ENCODE measurements around the gene CYTH1. TPM values are rescaled to one million over a fixed set of nuclear protein-coding genes. Genes with fewer than 3 reads are reported as not detected.

The CYTH1 gene
- polyA plus RNA-seq, 2 donors, result 36.0 to 52.8 TPM

- 79 to 84% methylated on average over 11 of the region's 11 CpGs for WGBS, 2 donors
- Histone ChIP-seq H3K36me3 (ENCODE audit: control insufficient read depth in 2 of 2, insufficient read depth in 2 of 2, low read length in 1 of 2) (peaks cover 0 to 23% of the 10 kb centered on the region in 2 donors), H3K27me3 (ENCODE audit: control insufficient read depth in 1 of 2, insufficient read depth in 2 of 2, low read length in 2 of 2) (no peaks in the 10 kb centered on the region), H3K9me3 (ENCODE audit: control insufficient read depth in 2 of 2, insufficient read depth in 1 of 2, low read depth in 1 of 2, low read length in 1 of 2) (no peaks in the 10 kb centered on the region), H3K27ac (ENCODE audit: low read depth in 2 of 2, low read length in 1 of 2) (peak overlapping the region; percentile 79 to 91), H3K4me1 (ENCODE audit: control insufficient read depth in 2 of 2, insufficient read depth in 2 of 2, low read length in 1 of 2) (peaks cover 2 to 10% of the 10 kb centered on the region in 2 donors), H3K4me3 (ENCODE audit: low read depth in 1 of 2, low read length in 2 of 2) (no peak overlapping the region)
Observed at GRCh38 chr17:78791840-78792709, 10.0 kb upstream of the CYTH1 start.

- Histone ChIP-seq H3K27ac (ENCODE audit: low read depth in 2 of 2, low read length in 1 of 2) (peak overlapping the region; percentile 92 to 94), H3K4me1 (ENCODE audit: control insufficient read depth in 2 of 2, insufficient read depth in 2 of 2, low read length in 1 of 2) (peaks cover 2 to 10% of the 10 kb centered on the region in 2 donors)
Observed at GRCh38 chr17:78790552-78790951, 8.5 kb upstream of the CYTH1 start.

GRCh38 chr17:78789663-78790181, 7.6 kb upstream of the CYTH1 start:
- Histone ChIP-seq H3K36me3 (ENCODE audit: control insufficient read depth in 2 of 2, insufficient read depth in 2 of 2, low read length in 1 of 2) (peaks cover 0 to 5% of the 10 kb centered on the region in 2 donors), H3K4me1 (ENCODE audit: control insufficient read depth in 2 of 2, insufficient read depth in 2 of 2, low read length in 1 of 2) (peaks cover 2 to 12% of the 10 kb centered on the region in 2 donors), H3K27me3 (ENCODE audit: control insufficient read depth in 1 of 2, insufficient read depth in 2 of 2, low read length in 2 of 2) (no peaks in the 10 kb centered on the region), H3K9me3 (ENCODE audit: control insufficient read depth in 2 of 2, insufficient read depth in 1 of 2, low read depth in 1 of 2, low read length in 1 of 2) (no peaks in the 10 kb centered on the region), H3K27ac (ENCODE audit: low read depth in 2 of 2, low read length in 1 of 2) (peak overlapping the region; percentile 92 to 94), H3K4me3 (ENCODE audit: low read depth in 1 of 2, low read length in 2 of 2) (no peak overlapping the region)
- WGBS, 2 donors, result 26 to 35% methylated on average over 14 of the region's 14 CpGs

More at GRCh38 chr17:78790552-78790951, 8.5 kb upstream of the CYTH1 start:
- H3K36me3 ChIP-seq (ENCODE audit: control insufficient read depth in 2 of 2, insufficient read depth in 2 of 2, low read length in 1 of 2), result peaks cover 0 to 12% of the 10 kb centered on the region in 2 donors
- H3K9me3 ChIP-seq (ENCODE audit: control insufficient read depth in 2 of 2, insufficient read depth in 1 of 2, low read depth in 1 of 2, low read length in 1 of 2), result no peaks in the 10 kb centered on the region
- WGBS, 2 donors, result 85 to 86% methylated on average over 4 of the region's 4 CpGs
- no peaks in the 10 kb centered on the region for H3K27me3 ChIP-seq (ENCODE audit: control insufficient read depth in 1 of 2, insufficient read depth in 2 of 2, low read length in 2 of 2)
- H3K4me3 ChIP-seq (ENCODE audit: low read depth in 1 of 2, low read length in 2 of 2), result no peak overlapping the region

GRCh38 chr17:78789149-78789662, 7.1 kb upstream of the CYTH1 start:
- Histone ChIP-seq H3K27me3 (ENCODE audit: control insufficient read depth in 1 of 2, insufficient read depth in 2 of 2, low read length in 2 of 2) (no peaks in the 10 kb centered on the region), H3K4me3 (ENCODE audit: low read depth in 1 of 2, low read length in 2 of 2) (no peak overlapping the region)
- 57 to 68% methylated on average over 5 of the region's 5 CpGs for WGBS, 2 donors

GRCh38 chr17:78788451-78788850, 6.4 kb upstream of the CYTH1 start:
- peaks cover 2 to 14% of the 10 kb centered on the region in 2 donors for H3K4me1 ChIP-seq (ENCODE audit: control insufficient read depth in 2 of 2, insufficient read depth in 2 of 2, low read length in 1 of 2)

More at GRCh38 chr17:78789149-78789662, 7.1 kb upstream of the CYTH1 start:
- Histone ChIP-seq H3K36me3 (ENCODE audit: control insufficient read depth in 2 of 2, insufficient read depth in 2 of 2, low read length in 1 of 2) (peaks cover 0 to 2% of the 10 kb centered on the region in 2 donors), H3K4me1 (ENCODE audit: control insufficient read depth in 2 of 2, insufficient read depth in 2 of 2, low read length in 1 of 2) (peaks cover 2 to 12% of the 10 kb centered on the region in 2 donors), H3K9me3 (ENCODE audit: control insufficient read depth in 2 of 2, insufficient read depth in 1 of 2, low read depth in 1 of 2, low read length in 1 of 2) (no peaks in the 10 kb centered on the region), H3K27ac (ENCODE audit: low read depth in 2 of 2, low read length in 1 of 2) (peak overlapping the region; percentile 92 to 94)

GRCh38 chr17:78787444-78787843, 5.4 kb upstream of the CYTH1 start:
- Histone ChIP-seq H3K27ac (ENCODE audit: low read depth in 2 of 2, low read length in 1 of 2) (peak overlapping the region in 1 of 2 donors; percentile 79), H3K27me3 (ENCODE audit: control insufficient read depth in 1 of 2, insufficient read depth in 2 of 2, low read length in 2 of 2) (no peaks in the 10 kb centered on the region), H3K9me3 (ENCODE audit: control insufficient read depth in 2 of 2, insufficient read depth in 1 of 2, low read depth in 1 of 2, low read length in 1 of 2) (no peaks in the 10 kb centered on the region), H3K36me3 (ENCODE audit: control insufficient read depth in 2 of 2, insufficient read depth in 2 of 2, low read length in 1 of 2) (no peaks in the 10 kb centered on the region), H3K4me3 (ENCODE audit: low read depth in 1 of 2, low read length in 2 of 2) (no peak overlapping the region), H3K4me1 (ENCODE audit: control insufficient read depth in 2 of 2, insufficient read depth in 2 of 2, low read length in 1 of 2) (peaks cover 0 to 14% of the 10 kb centered on the region in 2 donors)
- WGBS, 2 donors, result 78 to 83% methylated on average over 7 of the region's 7 CpGs

More at GRCh38 chr17:78788451-78788850, 6.4 kb upstream of the CYTH1 start:
- Histone ChIP-seq H3K27me3 (ENCODE audit: control insufficient read depth in 1 of 2, insufficient read depth in 2 of 2, low read length in 2 of 2) (no peaks in the 10 kb centered on the region), H3K4me3 (ENCODE audit: low read depth in 1 of 2, low read length in 2 of 2) (no peak overlapping the region), H3K27ac (ENCODE audit: low read depth in 2 of 2, low read length in 1 of 2) (peak overlapping the region; percentile 59 to 94), H3K9me3 (ENCODE audit: control insufficient read depth in 2 of 2, insufficient read depth in 1 of 2, low read depth in 1 of 2, low read length in 1 of 2) (no peaks in the 10 kb centered on the region), H3K36me3 (ENCODE audit: control insufficient read depth in 2 of 2, insufficient read depth in 2 of 2, low read length in 1 of 2) (no peaks in the 10 kb centered on the region)
- 89 to 95% methylated on average over 7 of the region's 7 CpGs for WGBS, 2 donors

- Histone ChIP-seq H3K36me3 (ENCODE audit: control insufficient read depth in 2 of 2, insufficient read depth in 2 of 2, low read length in 1 of 2) (no peaks in the 10 kb centered on the region), H3K4me1 (ENCODE audit: control insufficient read depth in 2 of 2, insufficient read depth in 2 of 2, low read length in 1 of 2) (peaks cover 0 to 11% of the 10 kb centered on the region in 2 donors), H3K9me3 (ENCODE audit: control insufficient read depth in 2 of 2, insufficient read depth in 1 of 2, low read depth in 1 of 2, low read length in 1 of 2) (no peaks in the 10 kb centered on the region), H3K27me3 (ENCODE audit: control insufficient read depth in 1 of 2, insufficient read depth in 2 of 2, low read length in 2 of 2) (no peaks in the 10 kb centered on the region), H3K27ac (ENCODE audit: low read depth in 2 of 2, low read length in 1 of 2) (peak overlapping the region in 1 of 2 donors; percentile 38), H3K4me3 (ENCODE audit: low read depth in 1 of 2, low read length in 2 of 2) (no peak overlapping the region)
- WGBS, 2 donors, result 94 to 100% methylated on average over 1 of the region's 1 CpG
Observed at GRCh38 chr17:78785663-78786057, 3.6 kb upstream of the CYTH1 start.

GRCh38 chr17:78785011-78785662, 3.1 kb upstream of the CYTH1 start:
- no peaks in the 10 kb centered on the region for H3K27me3 ChIP-seq (ENCODE audit: control insufficient read depth in 1 of 2, insufficient read depth in 2 of 2, low read length in 2 of 2)
- H3K4me3 ChIP-seq (ENCODE audit: low read depth in 1 of 2, low read length in 2 of 2), result no peak overlapping the region
- WGBS, 2 donors, result 86 to 89% methylated on average over 12 of the region's 12 CpGs
- peaks cover 0 to 14% of the 10 kb centered on the region in 2 donors for H3K4me1 ChIP-seq (ENCODE audit: control insufficient read depth in 2 of 2, insufficient read depth in 2 of 2, low read length in 1 of 2)
- H3K9me3 ChIP-seq (ENCODE audit: control insufficient read depth in 2 of 2, insufficient read depth in 1 of 2, low read depth in 1 of 2, low read length in 1 of 2), result no peaks in the 10 kb centered on the region
- no peak overlapping the region for H3K27ac ChIP-seq (ENCODE audit: low read depth in 2 of 2, low read length in 1 of 2)
- no peaks in the 10 kb centered on the region for H3K36me3 ChIP-seq (ENCODE audit: control insufficient read depth in 2 of 2, insufficient read depth in 2 of 2, low read length in 1 of 2)

- Histone ChIP-seq H3K27me3 (ENCODE audit: control insufficient read depth in 1 of 2, insufficient read depth in 2 of 2, low read length in 2 of 2) (no peaks in the 10 kb centered on the region), H3K9me3 (ENCODE audit: control insufficient read depth in 2 of 2, insufficient read depth in 1 of 2, low read depth in 1 of 2, low read length in 1 of 2) (no peaks in the 10 kb centered on the region), H3K4me1 (ENCODE audit: control insufficient read depth in 2 of 2, insufficient read depth in 2 of 2, low read length in 1 of 2) (peaks cover 0 to 19% of the 10 kb centered on the region in 2 donors), H3K27ac (ENCODE audit: low read depth in 2 of 2, low read length in 1 of 2) (peak overlapping the region; percentile 97 to 98), H3K4me3 (ENCODE audit: low read depth in 1 of 2, low read length in 2 of 2) (no peak overlapping the region), H3K36me3 (ENCODE audit: control insufficient read depth in 2 of 2, insufficient read depth in 2 of 2, low read length in 1 of 2) (no peaks in the 10 kb centered on the region)
- 82 to 85% methylated on average over 6 of the region's 6 CpGs for WGBS, 2 donors
Observed at GRCh38 chr17:78784352-78784751, 2.3 kb upstream of the CYTH1 start.
